MG63 (cell line): Measurements from ENCODE around the gene ANGPTL4. TPM values are rescaled to one million over a fixed set of nuclear protein-coding genes. Genes with fewer than 3 reads are reported as not detected.

Source experiments
- DNase-seq: peaks from one replicate; pipeline ENCODE4 v3.0.0-alpha.2; 2020
- H3K27me3 ChIP-seq: fragments of 250-450 bp; sonication (Bioruptor Pico); 2 replicates; pipeline ENCODE4 v1.5.1; 2020; ENCODE audit warnings: mild to moderate bottlenecking, moderate library complexity
- H3K36me3 ChIP-seq: fragments of 250-450 bp; sonication (Bioruptor Pico); 2 replicates; pipeline ENCODE4 v1.5.1; 2020; ENCODE audit warnings: mild to moderate bottlenecking, moderate library complexity
- H3K4me3 ChIP-seq: fragments of 250-450 bp; sonication (Bioruptor Pico); 2 replicates; pipeline ENCODE4 v1.5.1; 2020; ENCODE audit warnings: mild to moderate bottlenecking, moderate library complexity
- H3K9me3 ChIP-seq: fragments of 250-450 bp; sonication (Bioruptor Pico); 2 replicates; pipeline ENCODE4 v1.5.1; 2020; ENCODE audit warnings: mild to moderate bottlenecking, moderate library complexity
- total RNA-seq: library from RNA; depleted of rRNA; stranded (reverse); fragments of >200 nt; shearing (Covaris generic); gene quantifications from 2 replicates; pipeline ENCODE4 v1.2.3, GENCODE V29; 2014; ENCODE audit warnings: low replicate concordance; rRNA removed

Gene ANGPTL4
- total RNA-seq, 1 experiment from 2014 or later, result 64.6 TPM

DNA sequence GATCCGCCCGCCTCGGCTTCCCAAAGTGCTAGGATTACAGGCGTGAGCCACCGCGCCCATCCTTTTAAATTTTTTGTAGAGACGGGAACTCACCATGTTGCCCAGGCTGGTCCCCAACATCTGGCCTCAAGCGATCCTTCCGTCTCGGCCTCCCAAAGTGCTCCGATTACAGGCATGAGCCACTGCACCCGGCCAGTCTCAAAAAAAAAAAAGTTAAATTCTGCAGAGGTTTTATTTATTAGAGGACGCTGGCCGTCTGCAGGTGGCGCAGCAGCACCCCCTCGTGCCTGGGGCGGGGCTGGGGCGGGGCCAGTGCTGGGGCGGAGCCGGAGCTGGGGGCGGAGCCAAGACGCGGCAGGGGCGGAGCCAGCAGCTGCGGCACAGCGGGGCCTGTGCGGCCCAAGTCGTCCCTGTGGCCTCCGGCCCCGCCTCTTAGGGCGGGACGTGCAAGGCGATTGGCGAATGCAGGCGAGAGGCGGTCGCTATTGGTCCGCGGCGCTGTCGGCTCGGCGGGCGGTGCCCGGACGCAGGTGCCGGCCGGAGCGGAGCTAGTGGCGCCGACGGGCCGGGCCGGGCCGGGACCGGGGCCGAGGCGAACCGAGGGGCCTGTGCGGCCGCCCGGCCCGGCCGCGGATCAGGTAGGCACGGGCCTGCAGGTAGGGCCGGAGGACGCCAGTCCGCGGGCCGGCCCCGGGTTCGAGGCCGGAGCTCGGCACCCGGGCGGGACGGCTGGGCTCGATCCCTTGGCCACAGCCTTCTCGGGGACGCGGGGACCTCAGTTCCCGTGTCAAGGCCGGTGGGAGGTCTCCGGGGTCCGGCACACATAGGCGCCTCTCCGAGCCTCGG is 49.1 kb downstream of the ANGPTL4 start, which contains the start of gene MARCHF2:
TSS of gene MARCHF2 (plus strand) at position 523 of the 846 bp plus-strand sequence. CDS start 8,536 bp downstream, outside the sequence.
- peak; percentile 99 for DNase-seq
- H3K9me3 ChIP-seq, result no peaks in the 10 kb centered on the region
- H3K4me3 ChIP-seq, result peak within 1 kb of the TSS; percentile 55
- H3K36me3 ChIP-seq, result no peaks in the 10 kb centered on the region
- H3K27me3 ChIP-seq, result no peaks in the 10 kb centered on the region

DNA sequence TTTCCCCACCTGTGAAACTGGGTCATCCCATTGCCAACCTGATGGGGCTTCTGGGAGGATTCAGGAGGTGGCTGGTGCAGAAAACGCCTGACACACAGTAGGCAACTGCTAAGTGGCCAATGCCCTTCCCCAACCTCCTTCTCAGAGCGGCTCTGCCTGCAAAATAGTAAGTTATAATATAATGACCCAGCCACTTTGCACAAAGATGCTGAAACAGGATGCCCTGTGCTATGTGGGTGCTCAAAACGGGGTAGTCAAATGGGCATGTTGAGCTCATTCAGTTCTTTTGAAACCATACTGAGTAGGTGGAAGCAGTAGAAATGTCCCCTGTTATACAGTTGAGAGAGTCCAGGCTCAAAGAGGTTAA is 49.7 kb downstream of the ANGPTL4 start:
- no peaks in the 10 kb centered on the region for H3K36me3 ChIP-seq
- peak overlapping the region; percentile 55 for H3K4me3 ChIP-seq
- DNase-seq, result no peak
- no peaks in the 10 kb centered on the region for H3K9me3 ChIP-seq
- H3K27me3 ChIP-seq, result no peaks in the 10 kb centered on the region

DNA sequence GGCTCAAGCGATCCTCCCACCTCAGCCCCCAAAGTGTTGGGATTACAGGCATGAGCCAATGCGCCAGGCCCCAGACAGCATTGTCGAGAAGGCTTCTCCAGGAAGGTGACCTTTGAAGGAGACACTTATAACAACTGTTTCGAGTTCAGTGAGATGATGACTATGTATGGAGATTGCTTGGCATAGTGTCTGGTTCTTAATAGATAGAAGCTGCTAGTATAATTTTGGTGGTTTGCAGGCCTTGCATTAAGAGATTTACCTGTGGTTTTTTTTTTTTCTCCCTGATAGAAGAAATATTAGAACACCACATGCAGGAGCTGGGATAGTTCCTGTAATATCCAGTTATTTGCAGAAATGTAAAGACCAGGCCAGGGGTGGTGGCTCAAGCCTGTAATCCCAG is 52.8 kb downstream of the ANGPTL4 start:
- Histone ChIP-seq H3K4me3 (no peak overlapping the region), H3K36me3 (no peaks in the 10 kb centered on the region), H3K9me3 (no peaks in the 10 kb centered on the region), H3K27me3 (no peaks in the 10 kb centered on the region)
- DNase-seq, result no peak

DNA sequence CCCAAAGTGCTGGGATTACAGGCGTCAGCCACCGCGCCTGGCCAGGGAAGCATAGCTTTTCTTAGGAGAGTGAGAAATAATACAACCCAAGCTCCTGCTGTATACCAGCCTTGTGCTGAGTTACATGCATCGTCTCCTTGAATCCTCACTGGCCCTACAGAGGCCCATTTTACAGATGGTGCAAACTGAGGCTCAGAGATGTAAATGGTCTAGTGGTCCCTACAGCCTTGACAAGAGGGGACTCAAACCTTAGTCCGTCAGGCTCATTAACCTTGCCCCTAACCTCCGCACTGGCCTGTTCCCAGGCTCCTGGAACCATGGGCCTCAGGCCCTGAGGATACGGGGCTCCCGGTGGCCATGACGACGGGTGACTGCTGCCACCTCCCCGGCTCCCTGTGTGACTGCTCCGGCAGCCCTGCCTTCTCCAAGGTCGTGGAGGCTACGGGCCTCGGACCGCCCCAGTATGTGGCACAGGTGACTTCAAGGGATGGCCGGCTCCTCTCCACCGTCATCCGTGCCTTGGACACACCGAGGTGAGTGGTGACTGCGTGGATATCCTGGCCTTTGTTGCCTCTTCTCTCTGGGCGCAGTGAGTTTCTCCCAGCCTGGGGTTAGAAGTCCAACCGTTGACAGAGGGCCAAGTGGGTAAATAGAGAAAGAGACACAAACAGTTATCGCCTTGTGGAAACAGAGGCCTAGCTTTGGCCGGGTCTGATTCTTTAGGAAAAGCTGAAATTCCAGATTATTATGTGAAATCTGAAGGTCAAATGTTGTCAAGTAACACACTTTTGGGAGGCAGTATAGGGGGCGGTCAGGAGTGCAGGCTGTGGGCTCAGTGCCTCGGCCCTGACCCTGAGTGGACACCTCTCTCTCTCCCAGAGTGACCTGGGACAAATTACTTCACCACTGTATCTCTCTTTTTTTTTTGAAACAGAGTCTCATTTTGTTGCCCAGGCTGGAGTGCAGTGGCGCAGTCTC is 57.8 kb downstream of the ANGPTL4 start:
- H3K9me3 ChIP-seq, result no peaks in the 10 kb centered on the region
- no peak overlapping the region for H3K4me3 ChIP-seq
- no peak for DNase-seq

DNA sequence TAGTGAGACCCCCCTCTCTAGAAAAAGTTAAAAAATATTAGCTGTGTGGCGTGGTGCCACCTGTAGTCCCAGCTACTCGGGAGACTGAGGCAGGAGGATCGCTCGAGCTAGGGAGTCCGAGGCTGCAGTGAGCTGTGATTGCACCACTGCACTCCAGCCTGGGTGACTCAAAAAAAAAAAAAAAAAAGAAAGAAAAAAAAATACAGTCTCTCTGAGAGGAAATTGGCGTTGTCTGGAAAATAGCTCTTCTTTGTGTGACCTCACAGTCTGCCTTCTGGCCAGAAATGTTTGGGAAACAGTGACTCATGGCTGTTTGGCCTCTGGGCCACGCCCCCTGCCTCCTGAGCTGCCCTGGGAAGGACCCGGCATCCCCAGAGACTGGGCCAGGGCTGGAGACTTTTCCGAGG is 59.9 kb downstream of the ANGPTL4 start:
- no peaks in the 10 kb centered on the region for H3K36me3 ChIP-seq
- peak overlapping the region; percentile 16 for H3K4me3 ChIP-seq

More for the DNA sequence above, 57.8 kb downstream of the ANGPTL4 start:
- no peaks in the 10 kb centered on the region for H3K27me3 ChIP-seq
- no peaks in the 10 kb centered on the region for H3K36me3 ChIP-seq

More for the DNA sequence above, 59.9 kb downstream of the ANGPTL4 start:
- peak; percentile 98 for DNase-seq
- H3K27me3 ChIP-seq, result no peaks in the 10 kb centered on the region
- H3K9me3 ChIP-seq, result no peaks in the 10 kb centered on the region

Other genes with a start within 250 kb of the ANGPTL4 start
- not detected in 2 replicates for gene FBN3, start 214.6 kb upstream of the ANGPTL4 start, total RNA-seq
- 9.9 and 20.3 TPM in 2 replicates for gene CERS4, start 154.8 kb upstream of the ANGPTL4 start, total RNA-seq
- 99.8 and 129 TPM in 2 replicates for gene CD320, start 55.8 kb upstream of the ANGPTL4 start, total RNA-seq
- 10.3 and 40.1 TPM in 2 replicates for gene NDUFA7, start 42.8 kb upstream of the ANGPTL4 start, total RNA-seq
- 1,599 and 3,607 TPM in 2 replicates for gene RPS28, start 42.7 kb upstream of the ANGPTL4 start, total RNA-seq
- 0.20 TPM in 1 of 2 replicates, not detected in the other for gene KANK3, start 20.9 kb upstream of the ANGPTL4 start, total RNA-seq
- gene RAB11B, start 26.2 kb downstream of the ANGPTL4 start, total RNA-seq, result 17.0 and 39.8 TPM in 2 replicates
- 60.2 and 89.4 TPM in 2 replicates for gene MARCHF2, start 49.1 kb downstream of the ANGPTL4 start, total RNA-seq
- 95.3 and 126 TPM in 2 replicates for gene HNRNPM, start 80.8 kb downstream of the ANGPTL4 start, total RNA-seq
- gene PRAM1, start 138.5 kb downstream of the ANGPTL4 start, total RNA-seq, result not detected in 2 replicates
- 0.86 and 2.0 TPM in 2 replicates for gene ZNF414, start 150.0 kb downstream of the ANGPTL4 start, total RNA-seq
- not detected in 2 replicates for gene MYO1F, start 213.3 kb downstream of the ANGPTL4 start, total RNA-seq
- gene ADAMTS10, start 246.6 kb downstream of the ANGPTL4 start, total RNA-seq, result 4.7 and 17.0 TPM in 2 replicates